Tibial artery (tissue), 4 donors: ENCODE data around the gene STXBP2.

ENCODE experiments used
- DNase-seq, 2 donors: peaks; one replicate each; pipeline ENCODE4 v3.0.0-alpha.2; 2019
- H3K27ac ChIP-seq, 2 donors: fragments of 200-600 bp; sonication (generic) in 1 of 2; 1 replicate in 1 of 2; 2 replicates in 1 of 2; pipeline ENCODE4 v1.5.1; 2018 to 2019; ENCODE audit warnings: mild to moderate bottlenecking in 1 of 2
- H3K27me3 ChIP-seq, 2 donors: fragments of 200-600 bp; sonication (generic) in 1 of 2; one replicate each; pipeline versions ENCODE4 v1.5.1 to v1.6.0; 2016 to 2019
- H3K36me3 ChIP-seq, 3 donors: fragments of 200-600 bp; sonication (generic) in 2 of 3; one replicate each; pipeline ENCODE4 v1.5.1; 2016 to 2019; ENCODE audit warnings: mild to moderate bottlenecking in 2 of 3
- H3K4me1 ChIP-seq, 4 donors: fragments of 200-600 bp; sonication (generic) in 2 of 4; 1 replicate in 3 of 4; 2 replicates in 1 of 4; pipeline ENCODE4 v1.5.1; 2016 to 2019
- H3K4me3 ChIP-seq, 2 donors: fragments of 200-600 bp; sonication (generic) in 1 of 2; 1 replicate in 1 of 2; 2 replicates in 1 of 2; pipeline ENCODE4 v1.5.1; 2018 to 2019; ENCODE audit warnings: mild to moderate bottlenecking in 2 of 2
- H3K9me3 ChIP-seq, 3 donors: fragments of 200-600 bp; sonication (generic) in 1 of 3; one replicate each; pipeline ENCODE4 v1.5.1; 2016 to 2019
- CTCF ChIP-seq, 2 experiments: fragments of 200-600 bp in 1 of 2; fragments of 450-650 bp in 1 of 2; IDR thresholded peaks; one replicate each; pipeline ENCODE4 v1.5.1; 2017 to 2019; ENCODE audit warnings: antibody characterized with exemption in 2 of 2, mild to moderate bottlenecking in 1 of 2, moderate library complexity in 1 of 2
- intact Hi-C: fragments of 100-400 bp; cut with DNase I; formaldehyde crosslinking; loops from one replicate; pipeline ENCODE4 v1.15.0; 2023; ENCODE audit warnings: low total_unique reads

The STXBP2 gene

GRCh38 chr19:7670790-7671189, 33.9 kb downstream of the STXBP2 start:
- Histone ChIP-seq H3K4me1 (peaks cover 0 to 6% (median 0%) of the 10 kb centered on the region in 4 donors), H3K27ac (no peak overlapping the region), H3K9me3 (no peaks in the 10 kb centered on the region), H3K4me3 (no peak overlapping the region), H3K27me3 (peaks cover 0 to 43% of the 10 kb centered on the region in 2 donors), H3K36me3 (no peaks in the 10 kb centered on the region)
- intact Hi-C loops, result loop anchor here (10.0 kb wide), 1 partner anchor 316 kb away; no protein-coding TSS in a partner anchor
- no peak for TF ChIP-seq CTCF (IDR thresholded peaks at IDR 0.05)
- DNase-seq, result no peak

- Histone ChIP-seq H3K9me3 (no peaks in the 10 kb centered on the region), H3K27me3 (peaks cover 0 to 58% of the 10 kb centered on the region in 2 donors), H3K4me1 (peaks cover 0 to 6% (median 0%) of the 10 kb centered on the region in 4 donors), H3K36me3 (no peaks in the 10 kb centered on the region), H3K4me3 (no peak overlapping the region), H3K27ac (no peak overlapping the region)
- DNase-seq, result no peak
- no peak for TF ChIP-seq CTCF (IDR thresholded peaks at IDR 0.05)
- intact Hi-C loops, result loop anchor here (10.0 kb wide), 1 partner anchor 318 kb away; no protein-coding TSS in a partner anchor
These were observed 35.6 kb downstream of the STXBP2 start for GRCh38 chr19:7672522-7672921.

- no peak for TF ChIP-seq CTCF (IDR thresholded peaks at IDR 0.05)
- DNase-seq, result peak; percentile 68 to 73
- H3K27ac ChIP-seq, result no peak overlapping the region
- intact Hi-C loops, result loop anchor here (10.0 kb wide), 1 partner anchor 320 kb away; no protein-coding TSS in a partner anchor
- peaks cover 0 to 67% of the 10 kb centered on the region in 2 donors for H3K27me3 ChIP-seq
- H3K36me3 ChIP-seq, result no peaks in the 10 kb centered on the region
- no peaks in the 10 kb centered on the region for H3K9me3 ChIP-seq
- H3K4me1 ChIP-seq, result peaks cover 0 to 6% (median 0%) of the 10 kb centered on the region in 4 donors
- no peak overlapping the region for H3K4me3 ChIP-seq
These were observed 37.4 kb downstream of the STXBP2 start for GRCh38 chr19:7674010-7675005.

- Histone ChIP-seq H3K27ac (no peak overlapping the region), H3K4me3 (no peak overlapping the region), H3K9me3 (no peaks in the 10 kb centered on the region), H3K4me1 (peaks cover 0 to 6% (median 4%) of the 10 kb centered on the region in 4 donors), H3K27me3 (peaks cover 0 to 58% of the 10 kb centered on the region in 2 donors), H3K36me3 (no peaks in the 10 kb centered on the region)
- TF ChIP-seq CTCF (IDR thresholded peaks at IDR 0.05), result no peak
- intact Hi-C loops, result loop anchor here (10.0 kb wide), 1 partner anchor 322 kb away; no protein-coding TSS in a partner anchor
- peak in 1 of 2 donors; percentile 44 for DNase-seq
These were observed 39.5 kb downstream of the STXBP2 start for GRCh38 chr19:7676376-7676775.

GRCh38 chr19:7676854-7677253, 39.9 kb downstream of the STXBP2 start, which contains the start of gene MCEMP1:
Gene MCEMP1 (plus strand): TSS chr19:7677090. CDS start chr19:7677121, 31 bp downstream.
- Histone ChIP-seq H3K36me3 (no peaks in the 10 kb centered on the region), H3K27me3 (peaks cover 0 to 54% of the 10 kb centered on the region in 2 donors), H3K27ac (no peak within 1 kb of the TSS), H3K4me3 (no peak within 1 kb of the TSS), H3K4me1 (peaks cover 0 to 11% (median 6%) of the 10 kb centered on the region in 4 donors), H3K9me3 (no peaks in the 10 kb centered on the region)
- no peak for DNase-seq
- intact Hi-C loops, result loop anchor here (10.0 kb wide), 1 partner anchor 322 kb away; no protein-coding TSS in a partner anchor
- TF ChIP-seq CTCF (IDR thresholded peaks at IDR 0.05), result no peak
